NCI-H526 (cell line): ENCODE results near the gene LRRN3.
A peak's percentile ranks its signal among the peaks of the same experiment; 100 is the strongest.

Source experiments
- DNase-seq, 2 experiments: peaks; one replicate each; lab custom pipeline; 2025; lab: John Stamatoyannopoulos, UW

Gene LRRN3

GRCh38 chr7:111168182-111168581 is 77.3 kb downstream of the LRRN3 start:
- peak; percentile 16 to 44 for DNase-seq

GRCh38 chr7:111172564-111173257 is 81.8 kb downstream of the LRRN3 start:
- no peak for DNase-seq

- no peak for DNase-seq
These were observed 82.6 kb downstream of the LRRN3 start for GRCh38 chr7:111173528-111173927.

GRCh38 chr7:111173990-111174389 is 83.1 kb downstream of the LRRN3 start:
- no peak for DNase-seq

GRCh38 chr7:111174510-111174909 is 83.6 kb downstream of the LRRN3 start:
- no peak for DNase-seq
